Lung (tissue), 12 donors: ENCODE data around the gene SAXO1. TPM values are rescaled to one million over a fixed set of nuclear protein-coding genes. Genes with fewer than 3 reads are reported as not detected.

Experiments used
- ATAC-seq: fragments of 200-7000 bp; cut with Tn5 transposase; one replicate; pipeline ENCODE4 v1.9.1; 2020; ENCODE audit warnings: moderate number of reproducible peaks; ENCODE audit not compliant: insufficient read depth, low FRiP score
- DNase-seq, 3 donors: peaks; one replicate each; pipeline ENCODE4 v3.0.0-alpha.2; 2013 to 2017
- H3K27ac ChIP-seq, 2 donors: one replicate each; pipeline ENCODE4 v1.5.1; 2013; ENCODE audit warnings: mild to moderate bottlenecking in 2 of 2, moderate library complexity in 2 of 2, control low read depth in 1 of 2, inconsistent platforms in 1 of 2, low read depth in 1 of 2, low read length in 1 of 2
- H3K27me3 ChIP-seq, 3 donors: one replicate each; pipeline ENCODE4 v1.5.1; 2013; ENCODE audit warnings: low read length in 2 of 3; ENCODE audit not compliant: control insufficient read depth in 3 of 3, insufficient read depth in 3 of 3
- H3K36me3 ChIP-seq, 4 donors: one replicate each; pipeline ENCODE4 v1.5.1; 2013; ENCODE audit warnings: low read length in 4 of 4, mild to moderate bottlenecking in 1 of 4, moderate library complexity in 1 of 4; ENCODE audit not compliant: control insufficient read depth in 4 of 4, insufficient read depth in 4 of 4
- H3K4me1 ChIP-seq, 5 donors: one replicate each; pipeline ENCODE4 v1.5.1; 2013; ENCODE audit warnings: low read length in 5 of 5, mild to moderate bottlenecking in 2 of 5, moderate library complexity in 1 of 5; ENCODE audit not compliant: control insufficient read depth in 5 of 5, insufficient read depth in 5 of 5
- H3K4me3 ChIP-seq: one replicate; pipeline ENCODE4 v1.5.1; 2013; ENCODE audit warnings: mild to moderate bottlenecking, control low read depth, moderate library complexity
- H3K9ac ChIP-seq, 2 donors: one replicate each; pipeline ENCODE4 v1.5.1; 2013; ENCODE audit warnings: low read length in 2 of 2, control low read depth in 1 of 2; ENCODE audit not compliant: insufficient read depth in 1 of 2
- H3K9me3 ChIP-seq, 4 donors: one replicate each; pipeline ENCODE4 v1.5.1; 2013; ENCODE audit warnings: low read length in 3 of 4, mild to moderate bottlenecking in 1 of 4, moderate library complexity in 1 of 4; ENCODE audit not compliant: control insufficient read depth in 4 of 4, insufficient read depth in 3 of 4
- WGBS, 2 donors: extraction: QIAGEN DNeasy Blood & Tissue Kit; methylation state at CpG; one replicate each; pipeline ENCODE4 v1.1.7; 2013; 5-methylcytosine and 5-hydroxymethylcytosine counted together
- polyA plus RNA-seq, 2 donors: library from polyadenylated mRNA; stranded (reverse); fragments of 200-250 nt; gene quantifications; one replicate each; pipeline ENCODE4 v1.2.1, GENCODE V29; 2013
- total RNA-seq, 2 donors: library from RNA; depleted of rRNA in 1 of 2; stranded (reverse); fragments of >200 nt in 1 of 2; gene quantifications; one replicate each; pipeline ENCODE4 v1.2.1, GENCODE V29; 2014 to 2021
- TF ChIP-seq, protein P1 (sequence below): IDR thresholded peaks from 2 replicates; pipeline ENCODE4 v1.5.1; 2012; ENCODE audit warnings: mild to moderate bottlenecking; ENCODE audit errors: control extremely low read depth, extremely low read depth
- donor health status: control.
- donor health status: control.
- donor health status: Bipolar disorder and iron deficiency.
- donor health status: healthy.
- donor health status: DM: yes; HTN: yes; CAD: no.

SAXO1 gene
- total and polyA plus RNA-seq, 4 donors, result 0.02 to 0.54 (median 0.21) TPM

- Histone ChIP-seq H3K27me3 (no peaks in the 10 kb centered on the region), H3K9me3 (no peaks in the 10 kb centered on the region), H3K9ac (no peak overlapping the region), H3K4me3 (no peak overlapping the region), H3K27ac (no peak overlapping the region), H3K4me1 (peaks cover 0 to 5% (median 0%) of the 10 kb centered on the region in 5 donors), H3K36me3 (no peaks in the 10 kb centered on the region)
- WGBS, 2 donors, result 96 to 97% methylated on average over 1 of the region's 1 CpG
- TF ChIP-seq, protein P1, sequence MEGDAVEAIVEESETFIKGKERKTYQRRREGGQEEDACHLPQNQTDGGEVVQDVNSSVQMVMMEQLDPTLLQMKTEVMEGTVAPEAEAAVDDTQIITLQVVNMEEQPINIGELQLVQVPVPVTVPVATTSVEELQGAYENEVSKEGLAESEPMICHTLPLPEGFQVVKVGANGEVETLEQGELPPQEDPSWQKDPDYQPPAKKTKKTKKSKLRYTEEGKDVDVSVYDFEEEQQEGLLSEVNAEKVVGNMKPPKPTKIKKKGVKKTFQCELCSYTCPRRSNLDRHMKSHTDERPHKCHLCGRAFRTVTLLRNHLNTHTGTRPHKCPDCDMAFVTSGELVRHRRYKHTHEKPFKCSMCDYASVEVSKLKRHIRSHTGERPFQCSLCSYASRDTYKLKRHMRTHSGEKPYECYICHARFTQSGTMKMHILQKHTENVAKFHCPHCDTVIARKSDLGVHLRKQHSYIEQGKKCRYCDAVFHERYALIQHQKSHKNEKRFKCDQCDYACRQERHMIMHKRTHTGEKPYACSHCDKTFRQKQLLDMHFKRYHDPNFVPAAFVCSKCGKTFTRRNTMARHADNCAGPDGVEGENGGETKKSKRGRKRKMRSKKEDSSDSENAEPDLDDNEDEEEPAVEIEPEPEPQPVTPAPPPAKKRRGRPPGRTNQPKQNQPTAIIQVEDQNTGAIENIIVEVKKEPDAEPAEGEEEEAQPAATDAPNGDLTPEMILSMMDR, result no peak
- no peak for DNase-seq
- ATAC-seq, result no peak
These were observed 2.1 kb downstream of the SAXO1 start for GRCh38 chr9:19030899-19031298.

DNA sequence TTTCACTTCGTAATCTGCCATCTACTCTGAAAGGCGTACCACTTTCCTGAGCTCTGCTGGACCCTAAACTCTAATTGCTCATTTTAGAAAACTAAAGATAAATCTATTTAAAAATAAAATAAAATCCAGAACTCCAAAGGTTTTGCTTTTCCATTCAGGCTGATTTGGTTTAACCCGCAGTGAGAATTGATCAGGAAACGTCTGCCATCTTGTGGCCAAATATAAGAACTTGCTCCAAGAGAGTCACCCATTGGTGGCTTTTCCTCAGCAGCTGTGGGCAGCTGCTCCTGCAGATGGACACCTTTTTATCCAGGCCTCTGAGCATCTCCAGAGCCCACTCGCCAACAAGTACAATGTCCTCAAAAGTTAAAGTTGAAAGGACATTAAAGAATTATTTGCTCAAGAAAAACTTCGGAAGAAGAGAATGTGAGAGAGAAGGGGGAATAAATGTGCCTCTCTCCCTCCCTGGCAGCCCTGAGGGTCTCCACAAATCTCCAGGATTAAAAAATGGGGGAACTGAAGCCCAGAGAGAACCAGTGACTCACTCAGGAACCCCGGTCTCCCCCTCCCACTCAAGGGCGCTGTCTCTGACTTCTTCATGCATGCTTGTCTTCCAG lies 4.1 kb downstream of the SAXO1 start:
- Histone ChIP-seq H3K27ac (no peak overlapping the region), H3K9me3 (peaks cover 0 to 2% (median 0%) of the 10 kb centered on the region in 4 donors), H3K9ac (peak overlapping the region in 1 of 2 donors; percentile 58), H3K4me1 (peaks cover 0 to 5% (median 0%) of the 10 kb centered on the region in 5 donors), H3K4me3 (no peak overlapping the region), H3K36me3 (no peaks in the 10 kb centered on the region), H3K27me3 (no peaks in the 10 kb centered on the region)
- TF ChIP-seq, protein P1, result peak; percentile 43
- ATAC-seq, result no peak
- WGBS, 2 donors, result 35 to 44% methylated on average over 8 of the region's 8 CpGs
- peak; percentile 70 to 89 (median 88) for DNase-seq

- ATAC-seq (no peak), DNase-seq (no peak)
- Histone ChIP-seq H3K27me3 (no peaks in the 10 kb centered on the region), H3K27ac (no peak overlapping the region), H3K4me3 (no peak overlapping the region), H3K36me3 (no peaks in the 10 kb centered on the region), H3K9ac (no peak overlapping the region), H3K4me1 (peaks cover 0 to 6% (median 0%) of the 10 kb centered on the region in 5 donors), H3K9me3 (peaks cover 0 to 2% (median 0%) of the 10 kb centered on the region in 4 donors)
- TF ChIP-seq, protein P1, result no peak
- WGBS, 2 donors, result 96% methylated on average over 22 of the region's 22 CpGs
These were observed 5.2 kb downstream of the SAXO1 start for GRCh38 chr9:19027825-19028224.
